ENCODE results near the gene PLK3.
"Not testable (repeated sequence)": the region's sequence is repeated elsewhere in the genome, so short reads cannot be mapped to it uniquely, and the experiment has no call there.

The PLK3 gene

DNA sequence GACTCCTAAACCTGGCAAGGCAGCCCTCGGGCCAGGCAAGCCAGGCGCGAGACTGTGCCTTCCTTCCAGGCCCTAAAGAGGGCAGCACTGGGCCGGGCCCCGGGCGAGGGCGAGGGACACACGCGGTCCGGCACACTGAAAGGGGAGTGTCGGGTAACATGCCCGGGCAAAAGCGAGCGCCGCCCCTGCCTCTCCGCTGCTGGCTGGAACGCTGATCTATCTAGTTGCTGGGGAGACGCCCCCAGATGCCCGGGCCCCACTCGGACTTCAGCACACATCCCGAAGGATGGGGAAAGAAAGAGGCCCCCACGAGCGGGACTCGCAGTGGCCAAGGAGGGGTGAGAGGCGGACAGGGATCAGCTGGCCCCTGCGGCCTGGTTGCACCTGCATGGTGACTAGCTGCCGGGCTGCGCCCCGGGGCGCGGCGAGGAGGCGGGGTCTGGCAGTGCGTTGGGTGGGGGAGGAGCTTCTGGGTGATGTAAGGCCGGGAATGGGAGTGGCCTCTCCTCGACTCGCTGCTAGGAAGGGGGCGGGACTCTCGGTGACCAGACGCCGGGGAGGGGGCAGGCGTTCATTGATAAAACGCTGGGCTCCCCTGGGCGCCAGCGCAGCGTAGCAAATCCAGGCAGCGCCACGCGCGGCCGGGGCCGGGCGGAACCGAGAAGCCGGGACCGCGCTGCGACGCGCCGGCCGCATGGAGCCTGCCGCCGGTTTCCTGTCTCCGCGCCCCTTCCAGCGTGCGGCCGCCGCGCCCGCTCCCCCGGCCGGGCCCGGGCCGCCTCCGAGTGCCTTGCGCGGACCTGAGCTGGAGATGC, at the start of gene PLK3:
Gene PLK3, plus strand, starts transcription at position 608 of the 815 bp plus-strand sequence. Its CDS starts 87 bp downstream, at position 695.
- peak within 1 kb of the TSS; percentile 99 for H3K4me3 ChIP-seq (ENCODE audit: low read length)
- peaks cover 11% of the 10 kb centered on the region for H4K20me1 ChIP-seq (ENCODE audit: insufficient read depth, low read length)
- H3K4me2 ChIP-seq (ENCODE audit: low read length): peak within 1 kb of the TSS; percentile 97
- H2AFZ ChIP-seq (ENCODE audit: low read depth, low read length): no peak within 1 kb of the TSS
- H3K9me3 ChIP-seq (ENCODE audit: insufficient read depth, low read length): no peaks in the 10 kb centered on the region
- H3K79me2 ChIP-seq (ENCODE audit: low read length): peaks cover 44% of the 10 kb centered on the region
- peak within 1 kb of the TSS; percentile 80 for H3K27ac ChIP-seq (ENCODE audit: low read length)
- H3K9ac ChIP-seq (ENCODE audit: low read length): peak within 1 kb of the TSS; percentile 95
- no peaks in the 10 kb centered on the region for H3K27me3 ChIP-seq (ENCODE audit: low read depth, low read length)
- TF ChIP-seq EZH2phosphoT487 (IDR thresholded peaks at IDR 0.05; ENCODE audit: low read depth): no peak
- TF ChIP-seq, protein P1, sequence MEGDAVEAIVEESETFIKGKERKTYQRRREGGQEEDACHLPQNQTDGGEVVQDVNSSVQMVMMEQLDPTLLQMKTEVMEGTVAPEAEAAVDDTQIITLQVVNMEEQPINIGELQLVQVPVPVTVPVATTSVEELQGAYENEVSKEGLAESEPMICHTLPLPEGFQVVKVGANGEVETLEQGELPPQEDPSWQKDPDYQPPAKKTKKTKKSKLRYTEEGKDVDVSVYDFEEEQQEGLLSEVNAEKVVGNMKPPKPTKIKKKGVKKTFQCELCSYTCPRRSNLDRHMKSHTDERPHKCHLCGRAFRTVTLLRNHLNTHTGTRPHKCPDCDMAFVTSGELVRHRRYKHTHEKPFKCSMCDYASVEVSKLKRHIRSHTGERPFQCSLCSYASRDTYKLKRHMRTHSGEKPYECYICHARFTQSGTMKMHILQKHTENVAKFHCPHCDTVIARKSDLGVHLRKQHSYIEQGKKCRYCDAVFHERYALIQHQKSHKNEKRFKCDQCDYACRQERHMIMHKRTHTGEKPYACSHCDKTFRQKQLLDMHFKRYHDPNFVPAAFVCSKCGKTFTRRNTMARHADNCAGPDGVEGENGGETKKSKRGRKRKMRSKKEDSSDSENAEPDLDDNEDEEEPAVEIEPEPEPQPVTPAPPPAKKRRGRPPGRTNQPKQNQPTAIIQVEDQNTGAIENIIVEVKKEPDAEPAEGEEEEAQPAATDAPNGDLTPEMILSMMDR (IDR thresholded peaks at IDR 0.05; ENCODE audit: low read depth, low read length): peak; percentile 70
- H3K36me3 ChIP-seq (replicated peaks; ENCODE audit: low read depth, low read length): peaks cover 36% of the 10 kb centered on the region
- H3K4me1 ChIP-seq (ENCODE audit: low read length): peaks cover 29% of the 10 kb centered on the region

DNA sequence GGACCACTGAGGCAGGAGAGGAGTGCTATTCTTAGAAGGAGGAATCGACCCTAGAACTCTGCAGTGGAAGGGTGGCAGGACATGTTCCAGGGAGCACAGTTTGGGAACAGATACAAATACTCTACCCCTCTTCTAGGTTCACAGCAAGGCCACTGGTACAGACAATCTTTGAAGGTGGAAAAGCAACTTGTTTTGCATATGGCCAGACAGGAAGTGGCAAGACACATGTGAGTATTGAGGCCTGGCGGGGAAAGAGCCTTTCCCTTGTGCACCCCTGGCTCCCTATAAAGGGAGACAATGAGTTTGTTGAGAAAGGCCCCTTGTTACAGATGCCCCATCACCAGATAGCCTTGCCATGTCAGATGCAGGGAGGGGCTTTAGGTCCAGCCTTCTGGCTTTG, 42.8 kb upstream of the PLK3 start:
- H3K36me3 ChIP-seq (replicated peaks; ENCODE audit: low read depth, low read length): peaks cover 61% of the 10 kb centered on the region

DNA sequence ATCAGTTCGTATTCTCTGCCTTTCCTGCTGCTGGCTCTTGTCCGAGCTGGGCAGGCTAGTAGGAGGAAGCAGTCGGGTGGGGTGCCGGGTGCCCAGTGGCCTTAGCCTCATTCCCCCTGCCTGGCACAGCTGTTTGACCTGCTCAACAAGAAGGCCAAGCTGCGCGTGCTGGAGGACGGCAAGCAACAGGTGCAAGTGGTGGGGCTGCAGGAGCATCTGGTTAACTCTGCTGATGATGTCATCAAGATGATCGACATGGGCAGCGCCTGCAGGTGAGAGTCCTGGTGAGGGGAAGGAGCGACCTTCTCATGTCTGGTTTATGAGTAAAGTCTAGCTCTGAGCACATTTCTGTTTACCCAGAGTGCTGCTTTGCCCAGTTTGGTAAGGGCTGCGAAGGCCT, 41.1 kb upstream of the PLK3 start:
- Histone ChIP-seq H3K27me3 (ENCODE audit: low read depth, low read length) (no peaks in the 10 kb centered on the region), H3K9ac (ENCODE audit: low read length) (no peak overlapping the region), H2AFZ (ENCODE audit: low read depth, low read length) (no peak overlapping the region), H3K4me1 (ENCODE audit: low read length) (peaks cover 4% of the 10 kb centered on the region; the same call in 1 of the 2 replicates), H3K27ac (ENCODE audit: low read length) (no peak overlapping the region), H3K9me3 (ENCODE audit: insufficient read depth, low read length) (no peaks in the 10 kb centered on the region), H3K79me2 (ENCODE audit: low read length) (no peaks in the 10 kb centered on the region), H3K36me3 (replicated peaks; ENCODE audit: low read depth, low read length) (peaks cover 59% of the 10 kb centered on the region), H4K20me1 (ENCODE audit: insufficient read depth, low read length) (no peaks in the 10 kb centered on the region), H3K4me3 (ENCODE audit: low read length) (no peak overlapping the region), H3K4me2 (ENCODE audit: low read length) (no peak overlapping the region)
- TF ChIP-seq, protein P1 (IDR thresholded peaks at IDR 0.05; ENCODE audit: low read depth, low read length): no peak
- TF ChIP-seq EZH2phosphoT487 (IDR thresholded peaks at IDR 0.05; ENCODE audit: low read depth): no peak

More for the DNA sequence above, 42.8 kb upstream of the PLK3 start:
- no peaks in the 10 kb centered on the region for H3K9me3 ChIP-seq (ENCODE audit: insufficient read depth, low read length)
- no peaks in the 10 kb centered on the region for H4K20me1 ChIP-seq (ENCODE audit: insufficient read depth, low read length)
- no peak overlapping the region for H3K9ac ChIP-seq (ENCODE audit: low read length)
- no peaks in the 10 kb centered on the region for H3K79me2 ChIP-seq (ENCODE audit: low read length)
- H3K4me2 ChIP-seq (ENCODE audit: low read length): no peak overlapping the region
- H3K4me1 ChIP-seq (ENCODE audit: low read length): peaks cover 4% of the 10 kb centered on the region; the same call in 1 of the 2 replicates
- no peak for TF ChIP-seq EZH2phosphoT487 (IDR thresholded peaks at IDR 0.05; ENCODE audit: low read depth)
- TF ChIP-seq, protein P1 (IDR thresholded peaks at IDR 0.05; ENCODE audit: low read depth, low read length): no peak
- no peak overlapping the region for H3K27ac ChIP-seq (ENCODE audit: low read length)
- no peak overlapping the region for H2AFZ ChIP-seq (ENCODE audit: low read depth, low read length)
- H3K27me3 ChIP-seq (ENCODE audit: low read depth, low read length): no peaks in the 10 kb centered on the region
- no peak overlapping the region for H3K4me3 ChIP-seq (ENCODE audit: low read length)

DNA sequence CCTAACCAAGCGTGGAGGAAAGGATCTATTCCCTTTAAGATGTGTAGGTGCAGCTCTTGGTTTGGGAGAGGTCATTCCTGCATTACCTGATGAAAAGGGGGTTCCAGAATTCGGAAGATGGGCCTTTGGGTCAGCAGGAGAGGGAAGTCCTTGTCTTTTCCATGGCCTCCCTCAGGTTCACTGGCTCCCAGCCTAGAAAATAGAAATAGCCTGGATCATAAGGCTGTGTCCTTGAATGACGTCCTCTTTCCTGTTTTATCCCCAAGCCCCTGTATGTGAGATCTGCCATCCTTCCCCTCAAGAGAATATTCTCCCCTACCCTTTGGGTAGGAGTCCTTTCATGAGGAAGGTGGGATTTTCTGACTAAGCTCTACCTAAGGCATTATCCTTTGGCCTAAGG, 39.3 kb upstream of the PLK3 start:
- Histone ChIP-seq H4K20me1 (ENCODE audit: insufficient read depth, low read length) (no peaks in the 10 kb centered on the region), H3K27me3 (ENCODE audit: low read depth, low read length) (no peaks in the 10 kb centered on the region), H3K4me3 (ENCODE audit: low read length) (no peak overlapping the region), H3K36me3 (replicated peaks; ENCODE audit: low read depth, low read length) (peaks cover 52% of the 10 kb centered on the region), H3K27ac (ENCODE audit: low read length) (no peak overlapping the region), H3K4me2 (ENCODE audit: low read length) (no peak overlapping the region), H3K9ac (ENCODE audit: low read length) (no peak overlapping the region), H3K79me2 (ENCODE audit: low read length) (no peaks in the 10 kb centered on the region), H3K9me3 (ENCODE audit: insufficient read depth, low read length) (no peaks in the 10 kb centered on the region), H3K4me1 (ENCODE audit: low read length) (peaks cover 4% of the 10 kb centered on the region; the same call in 1 of the 2 replicates), H2AFZ (ENCODE audit: low read depth, low read length) (no peak overlapping the region)
- TF ChIP-seq EZH2phosphoT487 (IDR thresholded peaks at IDR 0.05; ENCODE audit: low read depth): no peak
- TF ChIP-seq, protein P1 (IDR thresholded peaks at IDR 0.05; ENCODE audit: low read depth, low read length): no peak

DNA sequence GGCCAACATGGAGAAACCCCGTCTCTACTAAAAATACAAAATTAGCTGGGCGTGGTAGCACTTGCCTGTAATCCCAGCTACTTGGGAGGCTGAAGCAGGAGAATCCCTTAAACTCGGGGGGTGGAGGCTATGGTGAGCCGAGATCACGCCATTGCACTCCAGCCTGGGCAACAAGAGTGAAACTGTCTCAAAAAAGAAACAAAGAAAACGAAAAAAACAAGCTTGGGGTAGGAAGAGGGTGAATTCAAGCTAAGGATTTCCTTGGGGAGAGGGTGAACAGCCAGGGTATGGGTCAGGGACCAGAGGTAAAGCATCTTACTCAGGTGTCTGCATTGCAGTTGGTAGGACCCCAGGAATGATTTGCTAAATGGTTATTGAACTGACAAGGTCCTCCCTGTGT, 33.8 kb upstream of the PLK3 start:
- H3K36me3 ChIP-seq (replicated peaks; ENCODE audit: low read depth, low read length): peaks cover 28% of the 10 kb centered on the region
- not testable (repeated sequence) for H3K27ac ChIP-seq (ENCODE audit: low read length)

More for the DNA sequence above, 33.8 kb upstream of the PLK3 start:
- not testable (repeated sequence) for H2AFZ ChIP-seq (ENCODE audit: low read depth, low read length); H3K4me2 ChIP-seq (ENCODE audit: low read length); H3K27me3 ChIP-seq (ENCODE audit: low read depth, low read length); H3K9me3 ChIP-seq (ENCODE audit: insufficient read depth, low read length); H4K20me1 ChIP-seq (ENCODE audit: insufficient read depth, low read length); H3K4me1 ChIP-seq (ENCODE audit: low read length); H3K79me2 ChIP-seq (ENCODE audit: low read length); H3K4me3 ChIP-seq (ENCODE audit: low read length); H3K9ac ChIP-seq (ENCODE audit: low read length)
